BE2C (cell line): ENCODE data around the gene HES5.
"Not testable (repeated sequence)": the region's sequence is repeated elsewhere in the genome, so short reads cannot be mapped to it uniquely, and the experiment has no call there.

Source experiments
- DNase-seq: peaks from one replicate; pipeline ENCODE4 v3.0.0-alpha.2; 2020
- H3K27me3 ChIP-seq: fragments of 250-450 bp; sonication (Bioruptor Pico); 2 replicates; pipeline ENCODE4 v1.5.1; 2020; ENCODE audit warnings: mild to moderate bottlenecking
- H3K36me3 ChIP-seq: fragments of 250-450 bp; sonication (Bioruptor Pico); 2 replicates; pipeline ENCODE4 v1.5.1; 2020; ENCODE audit warnings: mild to moderate bottlenecking
- H3K4me1 ChIP-seq: fragments of 250-450 bp; sonication (Bioruptor Pico); 2 replicates; pipeline ENCODE4 v1.5.1; 2020
- H3K4me3 ChIP-seq: 2 replicates; pipeline ENCODE4 v1.5.1; 2011; ENCODE audit warnings: low read depth, low read length
- H3K9me3 ChIP-seq: fragments of 250-450 bp; sonication (Bioruptor Pico); 2 replicates; pipeline ENCODE4 v1.5.1; 2020
- CTCF ChIP-seq: IDR thresholded peaks from 2 replicates; pipeline ENCODE4 v1.5.1; 2012; ENCODE audit warnings: mild to moderate bottlenecking, low read depth, low read length

Gene HES5

GRCh38 chr1:2552189-2552588, 22.1 kb upstream of the HES5 start:
- H3K9me3 ChIP-seq: no peaks in the 10 kb centered on the region
- no peaks in the 10 kb centered on the region for H3K36me3 ChIP-seq
- peaks cover 9% of the 10 kb centered on the region for H3K4me1 ChIP-seq
- H3K27me3 ChIP-seq: no peaks in the 10 kb centered on the region
- no peak overlapping the region for H3K4me3 ChIP-seq
- no peak for DNase-seq
- TF ChIP-seq CTCF: no peak

- H3K9me3 ChIP-seq, DNase-seq, H3K4me1 ChIP-seq, H3K4me3 ChIP-seq, H3K36me3 ChIP-seq, H3K27me3 ChIP-seq: not testable (repeated sequence)
These were observed 21.5 kb upstream of the HES5 start for GRCh38 chr1:2551544-2551943.

GRCh38 chr1:2550309-2550861, 20.3 kb upstream of the HES5 start:
- not testable (repeated sequence) for H3K9me3 ChIP-seq, H3K27me3 ChIP-seq, H3K4me3 ChIP-seq, H3K36me3 ChIP-seq, DNase-seq
- peaks cover 11% of the 10 kb centered on the region for H3K4me1 ChIP-seq

- not testable (repeated sequence) for H3K4me3 ChIP-seq, DNase-seq
These were observed 19.4 kb upstream of the HES5 start for GRCh38 chr1:2549367-2550029.

GRCh38 chr1:2548068-2548589, 18.1 kb upstream of the HES5 start:
- Histone ChIP-seq H3K4me3 (no peak overlapping the region), H3K27me3 (no peaks in the 10 kb centered on the region), H3K9me3 (no peaks in the 10 kb centered on the region), H3K4me1 (peaks cover 30% of the 10 kb centered on the region), H3K36me3 (no peaks in the 10 kb centered on the region)
- DNase-seq: peak; percentile 77
- peak; percentile 74 for TF ChIP-seq CTCF

More at GRCh38 chr1:2549367-2550029, 19.4 kb upstream of the HES5 start:
- not testable (repeated sequence) for H3K36me3 ChIP-seq, H3K27me3 ChIP-seq, H3K9me3 ChIP-seq
- H3K4me1 ChIP-seq: peaks cover 20% of the 10 kb centered on the region

- Histone ChIP-seq H3K9me3 (no peaks in the 10 kb centered on the region), H3K4me3 (peak overlapping the region; percentile 53), H3K27me3 (no peaks in the 10 kb centered on the region), H3K36me3 (no peaks in the 10 kb centered on the region), H3K4me1 (peaks cover 36% of the 10 kb centered on the region)
- no peak for DNase-seq
- TF ChIP-seq CTCF: no peak
These were observed 17.4 kb upstream of the HES5 start for GRCh38 chr1:2547210-2548067.

GRCh38 chr1:2546515-2547209, 16.6 kb upstream of the HES5 start:
- Histone ChIP-seq H3K27me3 (no peaks in the 10 kb centered on the region), H3K36me3 (no peaks in the 10 kb centered on the region), H3K4me3 (peak overlapping the region; percentile 53), H3K4me1 (peaks cover 36% of the 10 kb centered on the region), H3K9me3 (no peaks in the 10 kb centered on the region)
- TF ChIP-seq CTCF: no peak
- DNase-seq: peak; percentile 75
